ENCODE measurements around the gene OR2Z1. TPM values are rescaled to one million over a fixed set of nuclear protein-coding genes. Genes with fewer than 3 reads are reported as not detected.

The OR2Z1 gene
- total RNA-seq = not detected
- total RNA-seq (2013) = not detected
- 0 to 0.17 (median 0) reads per million in 29 experiments for total RNA-seq

- peaks cover 9 to 26% of the 10 kb centered on the region in 2 donors for H3K27me3 Mint-ChIP-seq
- DNase-seq (no peak), ATAC-seq (replicated peaks in 1 of 4) (no peak)
- Histone ChIP-seq H3K36me3 (ENCODE audit: control insufficient read depth in 2 of 2, extremely low read depth in 1 of 2, insufficient read depth in 1 of 2, low read length in 1 of 2) (no peaks in the 10 kb centered on the region), H3K9me3 (no peaks in the 10 kb centered on the region), H3K4me1 (ENCODE audit: control insufficient read depth in 1 of 2, extremely low read depth in 1 of 2, insufficient read depth in 2 of 2, low read length in 2 of 2) (no peaks in the 10 kb centered on the region), H3K27ac (ENCODE audit: low read length) (no peak within 1 kb of the TSS), H3K4me3 (ENCODE audit: control insufficient read depth in 1 of 2, extremely low read depth in 1 of 2, low read length in 1 of 2) (no peak within 1 kb of the TSS), H3K27me3 (replicated peaks in 1 of 2; ENCODE audit: control insufficient read depth in 2 of 2, extremely low read depth in 1 of 2, insufficient read depth in 2 of 2, low read length in 1 of 2) (peaks cover 0 to 15% of the 10 kb centered on the region in 2 experiments)
- no peaks in the 10 kb centered on the region for H3K4me1 Mint-ChIP-seq
- 60% methylated on average over 1 of the region's 1 CpG for WGBS (ENCODE audit: insufficient coverage)
- no peaks in the 10 kb centered on the region for H3K36me3 Mint-ChIP-seq
- H3K4me3 Mint-ChIP-seq = no peak within 1 kb of the TSS
- peaks cover 0 to 3% (median 0%) of the 10 kb centered on the region in 3 donors for H3K9me3 Mint-ChIP-seq
- POLR2A ChIA-PET = no interaction called here
- CTCF ChIA-PET = no interaction called here
- no peak within 1 kb of the TSS for H3K27ac Mint-ChIP-seq
Observed at GRCh38 chr19:8721334-8721733, at the start of gene OR2Z1. Gene OR2Z1, plus strand, starts transcription at chr19:8721634. Its CDS starts 9,395 bp downstream, at chr19:8731029.

- ATAC-seq (replicated peaks in 1 of 4) (no peak), DNase-seq (no peak)
- POLR2A ChIA-PET = interaction anchor here in 1 of 2 donors (0.6 kb wide), 1 partner anchor 1852 kb away, joined by 3 read pairs; no protein-coding TSS in a partner anchor
- Histone ChIP-seq H3K27me3 (replicated peaks in 1 of 2; ENCODE audit: control insufficient read depth in 2 of 2, extremely low read depth in 1 of 2, insufficient read depth in 2 of 2, low read length in 1 of 2) (peaks cover 0 to 7% of the 10 kb centered on the region in 2 experiments), H3K36me3 (ENCODE audit: control insufficient read depth in 2 of 2, extremely low read depth in 1 of 2, insufficient read depth in 1 of 2, low read length in 1 of 2) (no peaks in the 10 kb centered on the region), H3K9me3 (no peaks in the 10 kb centered on the region), H3K4me3 (ENCODE audit: control insufficient read depth in 1 of 2, extremely low read depth in 1 of 2, low read length in 1 of 2) (no peak overlapping the region), H3K27ac (ENCODE audit: low read length) (no peak overlapping the region), H3K4me1 (ENCODE audit: control insufficient read depth in 1 of 2, extremely low read depth in 1 of 2, insufficient read depth in 2 of 2, low read length in 2 of 2) (peaks cover 2 to 26% of the 10 kb centered on the region in 2 experiments)
- peaks cover 0 to 3% of the 10 kb centered on the region in 2 donors for H3K27me3 Mint-ChIP-seq
- CTCF ChIA-PET = no interaction called here
- WGBS (ENCODE audit: insufficient coverage) = 56% methylated on average over 6 of the region's 6 CpGs
- peaks cover 22 to 47% (median 30%) of the 10 kb centered on the region in 3 donors for H3K4me1 Mint-ChIP-seq
- H3K9me3 Mint-ChIP-seq = peaks cover 0 to 7% (median 3%) of the 10 kb centered on the region in 3 donors
- no peaks in the 10 kb centered on the region for H3K36me3 Mint-ChIP-seq
- no peak overlapping the region for H3K4me3 Mint-ChIP-seq
- H3K27ac Mint-ChIP-seq = no peak overlapping the region
Observed at GRCh38 chr19:8673276-8673891, 48.0 kb upstream of the OR2Z1 start.

DNA sequence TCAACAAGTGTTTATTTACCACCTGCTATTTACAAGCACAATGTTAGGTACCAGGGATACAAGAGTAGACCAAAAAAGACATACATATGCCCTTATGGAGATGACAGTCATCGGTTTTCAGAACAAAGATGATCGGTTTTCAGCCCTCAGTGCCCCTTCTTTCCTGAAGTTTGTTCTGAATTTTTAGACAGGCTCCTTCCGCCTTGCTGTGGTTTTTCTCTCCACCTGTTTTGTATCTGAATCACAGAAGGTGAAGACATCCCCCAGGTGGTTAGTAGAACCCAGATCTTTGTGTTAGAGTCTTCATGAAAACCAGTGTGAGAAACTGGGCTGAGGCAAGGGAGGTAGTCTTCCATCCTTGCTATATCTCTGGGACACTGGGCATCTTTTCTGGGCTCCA is 46.4 kb upstream of the OR2Z1 start:
- Histone ChIP-seq H3K9me3 (no peaks in the 10 kb centered on the region), H3K4me1 (ENCODE audit: control insufficient read depth in 1 of 2, extremely low read depth in 1 of 2, insufficient read depth in 2 of 2, low read length in 2 of 2) (peaks cover 2 to 25% of the 10 kb centered on the region in 2 experiments), H3K27me3 (replicated peaks in 1 of 2; ENCODE audit: control insufficient read depth in 2 of 2, extremely low read depth in 1 of 2, insufficient read depth in 2 of 2, low read length in 1 of 2) (peaks cover 0 to 7% of the 10 kb centered on the region in 2 experiments), H3K36me3 (ENCODE audit: control insufficient read depth in 2 of 2, extremely low read depth in 1 of 2, insufficient read depth in 1 of 2, low read length in 1 of 2) (no peaks in the 10 kb centered on the region), H3K27ac (ENCODE audit: low read length) (no peak overlapping the region), H3K4me3 (ENCODE audit: control insufficient read depth in 1 of 2, extremely low read depth in 1 of 2, low read length in 1 of 2) (no peak overlapping the region)
- H3K4me1 Mint-ChIP-seq = peaks cover 22 to 36% (median 30%) of the 10 kb centered on the region in 3 donors
- POLR2A ChIA-PET = no interaction called here
- H3K27ac Mint-ChIP-seq = no peak overlapping the region
- H3K36me3 Mint-ChIP-seq = no peaks in the 10 kb centered on the region
- no peak for ATAC-seq (replicated peaks in 1 of 4)
- WGBS (ENCODE audit: insufficient coverage) = no CpG with 5 or more reads among the region's 3 CpGs
- DNase-seq = no peak
- CTCF ChIA-PET = no interaction called here
- H3K27me3 Mint-ChIP-seq = peaks cover 0 to 3% of the 10 kb centered on the region in 2 donors
- H3K9me3 Mint-ChIP-seq = peaks cover 0 to 9% (median 0%) of the 10 kb centered on the region in 3 donors
- H3K4me3 Mint-ChIP-seq = no peak overlapping the region

- no peak overlapping the region for H3K27ac Mint-ChIP-seq
- peaks cover 19 to 33% (median 23%) of the 10 kb centered on the region in 3 donors for H3K4me1 Mint-ChIP-seq
- H3K27ac ChIP-seq (ENCODE audit: low read length) = no peak overlapping the region
- peaks cover 0 to 9% (median 0%) of the 10 kb centered on the region in 3 donors for H3K9me3 Mint-ChIP-seq
- H3K27me3 ChIP-seq (replicated peaks in 1 of 2; ENCODE audit: control insufficient read depth in 2 of 2, extremely low read depth in 1 of 2, insufficient read depth in 2 of 2, low read length in 1 of 2) = peaks cover 0 to 1% of the 10 kb centered on the region in 2 experiments
- CTCF ChIA-PET = no interaction called here
- H3K9me3 ChIP-seq = no peaks in the 10 kb centered on the region
- H3K36me3 ChIP-seq (ENCODE audit: control insufficient read depth in 2 of 2, extremely low read depth in 1 of 2, insufficient read depth in 1 of 2, low read length in 1 of 2) = no peaks in the 10 kb centered on the region
- peaks cover 0 to 3% of the 10 kb centered on the region in 2 donors for H3K27me3 Mint-ChIP-seq
- ATAC-seq (replicated peaks in 1 of 4) (no peak), DNase-seq (no peak)
- no peaks in the 10 kb centered on the region for H3K36me3 Mint-ChIP-seq
- H3K4me1 ChIP-seq (ENCODE audit: control insufficient read depth in 1 of 2, extremely low read depth in 1 of 2, insufficient read depth in 2 of 2, low read length in 2 of 2) = peaks cover 0 to 5% of the 10 kb centered on the region in 2 experiments
- no peak overlapping the region for H3K4me3 ChIP-seq (ENCODE audit: control insufficient read depth in 1 of 2, extremely low read depth in 1 of 2, low read length in 1 of 2)
- POLR2A ChIA-PET = no interaction called here
- H3K4me3 Mint-ChIP-seq = no peak overlapping the region
Observed at GRCh38 chr19:8678244-8678807, 43.1 kb upstream of the OR2Z1 start.

GRCh38 chr19:8680676-8681344 is 40.6 kb upstream of the OR2Z1 start:
- H3K27me3 ChIP-seq (replicated peaks in 1 of 2; ENCODE audit: control insufficient read depth in 2 of 2, extremely low read depth in 1 of 2, insufficient read depth in 2 of 2, low read length in 1 of 2) = peaks cover 0 to 6% of the 10 kb centered on the region in 2 experiments
- H3K27ac ChIP-seq (ENCODE audit: low read length) = no peak overlapping the region
- H3K4me1 ChIP-seq (ENCODE audit: control insufficient read depth in 1 of 2, extremely low read depth in 1 of 2, insufficient read depth in 2 of 2, low read length in 2 of 2) = peaks cover 0 to 3% of the 10 kb centered on the region in 2 experiments
- ChIA-PET POLR2A (interaction anchor here in 1 of 2 donors (0.7 kb wide), 1 partner anchor 392 kb away, joined by 6 read pairs; no protein-coding TSS in a partner anchor), CTCF (no interaction called here)
- peaks cover 3 to 21% (median 10%) of the 10 kb centered on the region in 3 donors for H3K4me1 Mint-ChIP-seq
- 100% methylated on average over 1 of the region's 5 CpGs for WGBS (ENCODE audit: insufficient coverage)
- H3K4me3 ChIP-seq (ENCODE audit: control insufficient read depth in 1 of 2, extremely low read depth in 1 of 2, low read length in 1 of 2) = no peak overlapping the region
- no peaks in the 10 kb centered on the region for H3K36me3 ChIP-seq (ENCODE audit: control insufficient read depth in 2 of 2, extremely low read depth in 1 of 2, insufficient read depth in 1 of 2, low read length in 1 of 2)
- H3K27ac Mint-ChIP-seq = no peak overlapping the region
- no peaks in the 10 kb centered on the region for H3K36me3 Mint-ChIP-seq
- ATAC-seq (replicated peaks in 1 of 4) (no peak), DNase-seq (no peak)
- H3K9me3 ChIP-seq = no peaks in the 10 kb centered on the region
- no peak overlapping the region for H3K4me3 Mint-ChIP-seq
- H3K27me3 Mint-ChIP-seq = peaks cover 0 to 3% of the 10 kb centered on the region in 2 donors
- peaks cover 0 to 9% (median 0%) of the 10 kb centered on the region in 3 donors for H3K9me3 Mint-ChIP-seq

DNA sequence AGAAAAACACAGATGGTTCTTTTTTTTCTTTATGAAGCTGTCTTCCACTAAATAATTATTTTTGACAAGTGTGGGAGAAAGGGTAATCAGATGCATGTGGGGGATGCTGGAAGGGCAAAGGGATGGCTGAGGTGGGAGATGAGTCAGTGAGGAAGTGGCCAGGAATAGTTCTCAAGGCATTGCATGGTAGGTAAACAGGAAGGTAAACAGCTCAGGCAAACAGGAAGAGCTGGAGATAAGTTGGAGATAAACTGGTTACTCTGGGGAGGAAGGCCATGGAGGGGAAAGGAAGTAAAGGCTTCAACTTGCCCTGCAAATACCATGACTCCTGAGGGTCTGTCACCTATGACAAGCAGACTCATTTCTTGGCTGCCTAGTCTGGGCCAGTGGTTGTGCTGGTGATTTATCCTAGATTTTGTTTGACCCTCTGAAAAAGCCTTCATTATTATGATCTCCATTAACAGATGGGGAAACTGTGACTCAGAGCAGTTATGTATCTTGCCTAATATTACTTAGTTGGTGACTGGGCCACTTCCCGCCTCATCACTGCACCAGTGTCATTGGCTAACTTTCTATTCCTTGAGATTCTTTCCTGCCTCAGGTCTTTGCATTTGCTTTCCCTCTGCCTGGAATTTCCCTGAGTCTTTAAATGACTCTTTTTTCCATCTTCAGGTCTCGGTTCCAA is 39.9 kb upstream of the OR2Z1 start:
- H3K36me3 ChIP-seq (ENCODE audit: control insufficient read depth in 2 of 2, extremely low read depth in 1 of 2, insufficient read depth in 1 of 2, low read length in 1 of 2) = no peaks in the 10 kb centered on the region
- peak overlapping the region; percentile 6 to 36 for H3K27ac Mint-ChIP-seq
- peaks cover 0 to 9% (median 0%) of the 10 kb centered on the region in 3 donors for H3K9me3 Mint-ChIP-seq
- no peak for ATAC-seq (replicated peaks in 1 of 4)
- ChIA-PET CTCF (no interaction called here), POLR2A (no interaction called here)
- H3K27me3 ChIP-seq (replicated peaks in 1 of 2; ENCODE audit: control insufficient read depth in 2 of 2, extremely low read depth in 1 of 2, insufficient read depth in 2 of 2, low read length in 1 of 2) = peaks cover 0 to 6% of the 10 kb centered on the region in 2 experiments
- no peak overlapping the region for H3K27ac ChIP-seq (ENCODE audit: low read length)
- H3K4me1 Mint-ChIP-seq = peaks cover 0 to 19% (median 10%) of the 10 kb centered on the region in 3 donors
- WGBS (ENCODE audit: insufficient coverage) = no CpG with 5 or more reads among the region's 2 CpGs
- no peak for DNase-seq
- H3K9me3 ChIP-seq = no peaks in the 10 kb centered on the region
- no peaks in the 10 kb centered on the region for H3K36me3 Mint-ChIP-seq
- H3K27me3 Mint-ChIP-seq = peaks cover 0 to 2% of the 10 kb centered on the region in 2 donors
- no peak overlapping the region for H3K4me3 Mint-ChIP-seq
- no peak overlapping the region for H3K4me3 ChIP-seq (ENCODE audit: control insufficient read depth in 1 of 2, extremely low read depth in 1 of 2, low read length in 1 of 2)
- H3K4me1 ChIP-seq (ENCODE audit: control insufficient read depth in 1 of 2, extremely low read depth in 1 of 2, insufficient read depth in 2 of 2, low read length in 2 of 2) = peaks cover 0 to 3% of the 10 kb centered on the region in 2 experiments
